T-helper 1 cell treated with Interleukin-12 subunit alpha and Interleukin-12 subunit beta and Interleukin-4 antibody, amounts not matched to agents 30 ng/mL and 1 ng/mL, for 36 hours (primary cell): ENCODE measurements around the gene KRT38. TPM values are rescaled to one million over a fixed set of nuclear protein-coding genes. Genes with fewer than 3 reads are reported as not detected.

ENCODE experiments used
- intact Hi-C: fragments of 100-400 bp; cut with micrococcal nuclease; formaldehyde crosslinking; loops from one replicate; pipeline ENCODE4 v1.15.1; 2024
- total RNA-seq: library from RNA; stranded (reverse); gene quantifications from 2 replicates; pipeline ENCODE4 v1.2.3, GENCODE V29; 2022

KRT38 gene
- total RNA-seq: not detected in 2 replicates

- intact Hi-C loops: no loop called here
These were observed at the start of gene KRT38 for GRCh38 chr17:41440531-41441033. KRT38 (minus strand) TSS chr17:41440983; CDS start chr17:41440921, 62 bp downstream.

- intact Hi-C loops: no loop called here
These were observed 48.7 kb upstream of the KRT38 start, which contains the start of gene KRT36 for GRCh38 chr17:41489531-41489930. KRT36 (minus strand) TSS chr17:41489910; CDS start chr17:41489864, 46 bp downstream.

DNA sequence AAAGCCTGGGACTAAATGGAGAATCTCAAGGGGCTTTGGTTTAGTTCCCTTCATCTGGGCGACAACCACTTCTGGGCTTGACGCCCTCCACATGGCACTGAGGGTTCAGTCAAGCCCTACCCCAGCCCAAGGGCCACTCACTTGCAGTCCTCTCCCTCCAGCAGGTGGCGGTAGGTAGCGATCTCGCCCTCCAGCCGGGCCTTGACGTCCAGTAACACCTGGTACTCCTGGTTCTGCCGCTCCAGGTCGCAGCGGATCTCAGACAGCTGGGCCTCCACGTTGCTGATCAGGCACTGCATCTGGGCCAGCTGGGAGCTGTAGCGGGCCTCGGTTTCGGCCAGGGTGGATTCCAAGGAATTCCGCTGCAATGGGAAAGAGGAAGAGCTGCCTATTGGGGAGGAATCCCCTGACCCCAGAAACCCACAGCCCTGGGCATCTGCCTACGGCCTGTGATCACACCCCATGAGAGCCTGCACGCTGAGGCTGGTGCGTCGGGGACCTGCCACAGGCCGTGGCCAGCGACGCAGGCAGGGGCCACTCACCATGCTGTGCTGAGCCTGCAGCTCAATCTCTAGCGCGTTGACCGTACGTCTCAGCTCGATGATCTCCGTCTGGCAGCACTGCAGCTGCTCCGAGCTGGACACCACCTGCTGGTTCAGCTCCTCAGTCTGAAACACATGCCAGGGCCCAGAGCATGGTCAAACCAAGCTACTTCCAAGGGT is 46.2 kb upstream of the KRT38 start:
- intact Hi-C loops: no loop called here

DNA sequence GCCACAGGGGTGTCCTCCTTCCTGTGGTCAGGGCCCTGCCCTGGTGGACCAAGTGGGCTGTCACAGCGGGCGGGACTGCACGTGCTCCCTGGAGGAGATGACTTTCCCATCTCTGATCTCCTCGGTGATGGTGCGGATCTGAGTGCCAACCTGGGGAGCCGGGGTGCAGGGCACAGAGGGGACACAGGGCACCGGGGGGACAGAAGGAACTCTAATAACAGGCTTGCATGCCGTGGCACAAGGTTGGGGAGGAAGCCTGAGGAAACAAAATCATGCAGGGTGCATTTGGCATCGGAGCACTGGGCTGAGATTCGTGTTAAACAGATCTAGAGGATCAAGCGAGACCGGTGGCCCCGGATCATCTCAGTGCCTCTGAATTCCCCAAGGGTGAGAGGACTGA is 45.5 kb upstream of the KRT38 start:
- intact Hi-C loops: no loop called here

DNA sequence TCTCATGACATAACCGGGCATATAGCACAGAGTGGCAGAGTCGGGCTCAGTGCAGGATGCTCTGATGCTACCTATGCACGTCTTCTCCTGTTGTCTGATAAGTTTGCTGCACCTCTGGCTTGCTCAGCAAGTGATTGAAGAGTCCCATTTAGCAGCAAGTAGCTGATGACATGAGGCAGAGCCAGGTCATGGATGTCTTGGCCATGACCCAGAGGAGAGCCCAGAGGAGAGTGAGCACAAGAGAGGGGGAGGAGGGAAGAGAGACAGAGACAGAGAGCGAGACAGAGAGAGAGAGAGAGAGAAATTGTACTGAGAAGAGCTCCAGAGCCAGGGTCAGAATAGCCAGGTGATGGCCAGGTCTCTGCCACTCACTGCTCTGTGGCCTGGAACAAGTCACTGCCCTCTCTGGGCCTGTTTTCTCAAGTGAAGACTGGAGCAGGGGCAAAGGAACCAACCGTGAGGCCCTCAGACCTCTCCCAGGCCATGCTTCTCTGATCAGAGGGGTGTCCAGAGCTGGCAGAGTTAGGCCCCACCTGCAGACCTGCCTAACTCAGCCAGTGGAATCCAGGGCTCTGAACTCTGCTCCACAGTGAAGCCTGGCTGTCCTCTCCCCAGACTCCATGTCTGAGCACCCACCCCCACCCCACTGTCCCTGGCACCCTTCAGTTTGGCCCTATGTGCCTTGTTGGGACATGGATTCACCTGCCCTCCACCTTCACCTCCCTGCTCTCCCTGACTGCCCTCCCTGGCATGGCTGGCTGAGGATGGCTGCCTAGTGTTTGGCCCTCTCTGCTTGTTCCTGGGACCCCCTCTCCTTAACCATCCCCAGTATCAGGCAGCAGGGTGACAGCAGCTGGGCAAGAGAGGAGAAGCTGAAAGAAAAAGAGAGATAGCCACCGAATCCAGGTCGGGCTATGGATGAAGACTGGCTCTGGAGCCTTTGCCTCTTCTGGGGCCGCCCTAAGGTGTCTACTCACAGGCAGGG is 44.4 kb upstream of the KRT38 start:
- intact Hi-C loops: no loop called here

DNA sequence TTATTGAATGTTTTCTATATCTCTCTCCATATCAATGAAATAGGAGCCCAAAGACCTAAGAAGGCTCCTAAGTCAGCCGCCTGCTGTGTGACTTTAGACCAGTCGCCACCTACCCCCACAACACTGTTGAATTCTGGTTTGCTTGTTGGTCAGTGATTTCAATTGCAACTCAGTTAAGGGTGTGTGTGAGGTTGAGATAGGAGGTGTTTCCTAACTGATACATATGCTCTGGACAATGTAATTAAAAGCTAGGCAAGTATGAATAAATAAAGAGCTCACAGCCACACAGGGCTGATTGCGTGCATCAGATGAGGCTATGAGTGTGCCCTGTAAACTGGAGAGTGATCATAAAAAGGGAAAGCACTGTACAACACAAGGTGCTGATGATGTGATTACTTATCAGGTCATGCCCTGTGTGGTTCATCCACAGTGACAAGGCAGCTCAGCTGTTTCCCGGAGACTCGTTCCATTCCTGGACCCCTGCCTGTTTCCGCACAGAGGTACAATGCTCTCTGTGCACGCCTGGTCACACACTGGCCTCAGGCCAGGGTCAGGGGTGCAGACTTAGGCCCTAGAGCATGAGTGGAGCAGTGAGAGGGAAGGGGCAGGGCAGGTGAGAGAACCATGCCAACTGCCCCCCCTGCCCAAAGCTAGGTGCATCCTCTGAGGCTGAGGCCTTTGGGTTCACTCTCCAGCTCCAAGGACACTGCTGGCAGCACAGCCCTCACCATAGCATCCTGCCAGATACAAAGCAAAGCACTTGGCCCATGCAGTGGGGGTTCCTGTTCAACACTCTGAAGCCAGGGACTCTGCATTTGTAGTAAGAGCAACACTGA is 43.4 kb upstream of the KRT38 start:
- intact Hi-C loops: no loop called here

GRCh38 chr17:41483531-41483930 is 42.7 kb upstream of the KRT38 start:
- intact Hi-C loops: no loop called here

DNA sequence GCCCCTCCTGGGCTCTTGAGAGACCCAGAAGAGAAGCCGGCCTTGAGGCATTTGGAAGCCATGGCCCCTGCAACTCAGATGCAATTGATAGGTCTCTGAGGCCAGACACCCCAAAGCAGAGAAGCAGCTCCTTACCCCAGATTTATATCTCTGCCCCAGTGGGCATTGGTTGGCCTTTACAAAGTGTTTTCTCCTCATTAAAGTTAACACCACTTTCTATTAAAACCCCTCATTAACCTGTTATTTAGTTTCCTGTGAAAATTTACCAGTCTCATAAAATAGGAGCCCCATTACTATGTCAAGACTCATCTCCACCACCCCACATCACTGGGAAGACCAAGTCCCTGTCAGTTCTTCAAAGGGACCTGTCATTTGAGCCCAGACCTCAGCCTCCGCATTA is 40.3 kb upstream of the KRT38 start, which contains the start of gene KRT35:
Gene KRT35 (minus strand): TSS at position 116 of the 400 bp plus-strand sequence. CDS start 54 bp downstream, at position 62.
- intact Hi-C loops: no loop called here

- intact Hi-C loops: no loop called here
These were observed 39.8 kb upstream of the KRT38 start for GRCh38 chr17:41480581-41480980.

DNA sequence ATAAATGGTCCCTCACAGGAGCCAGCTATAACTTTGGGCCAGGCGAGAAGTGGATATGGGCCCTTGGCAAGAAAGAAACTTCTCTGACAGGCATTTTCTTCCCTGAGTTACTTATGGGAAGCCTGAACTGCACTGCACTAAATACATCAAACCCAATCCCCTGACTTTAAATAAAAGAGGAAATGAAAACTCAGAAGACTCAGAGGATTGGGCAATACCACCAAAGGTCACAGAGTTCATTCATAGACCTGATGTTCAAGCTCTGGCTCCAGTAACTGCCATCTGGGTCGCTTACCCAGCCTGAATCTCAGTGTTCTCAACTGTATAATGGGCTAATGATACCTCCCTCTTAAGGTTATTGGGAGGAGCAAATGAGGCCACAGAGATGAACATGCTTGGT is 39.4 kb upstream of the KRT38 start:
- intact Hi-C loops: no loop called here

DNA sequence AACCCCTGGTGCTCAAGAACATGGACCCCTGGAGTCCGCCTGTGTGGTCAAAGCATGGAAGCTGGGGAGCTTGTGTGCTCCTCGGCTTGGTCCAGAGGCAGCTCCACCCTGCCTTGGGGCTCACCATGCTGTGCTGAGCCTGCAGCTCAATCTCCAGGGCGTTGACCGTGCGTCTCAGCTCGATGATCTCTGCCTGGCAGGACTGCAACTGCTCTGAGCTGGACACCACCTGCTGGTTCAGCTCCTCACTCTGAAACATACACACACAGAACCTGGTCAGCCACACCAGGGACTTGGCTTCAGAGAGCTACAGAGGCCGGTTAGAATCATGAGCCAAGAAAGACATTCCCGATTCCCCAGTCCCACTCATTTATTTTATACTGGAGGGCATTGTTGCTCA is 37.5 kb upstream of the KRT38 start:
- intact Hi-C loops: no loop called here

DNA sequence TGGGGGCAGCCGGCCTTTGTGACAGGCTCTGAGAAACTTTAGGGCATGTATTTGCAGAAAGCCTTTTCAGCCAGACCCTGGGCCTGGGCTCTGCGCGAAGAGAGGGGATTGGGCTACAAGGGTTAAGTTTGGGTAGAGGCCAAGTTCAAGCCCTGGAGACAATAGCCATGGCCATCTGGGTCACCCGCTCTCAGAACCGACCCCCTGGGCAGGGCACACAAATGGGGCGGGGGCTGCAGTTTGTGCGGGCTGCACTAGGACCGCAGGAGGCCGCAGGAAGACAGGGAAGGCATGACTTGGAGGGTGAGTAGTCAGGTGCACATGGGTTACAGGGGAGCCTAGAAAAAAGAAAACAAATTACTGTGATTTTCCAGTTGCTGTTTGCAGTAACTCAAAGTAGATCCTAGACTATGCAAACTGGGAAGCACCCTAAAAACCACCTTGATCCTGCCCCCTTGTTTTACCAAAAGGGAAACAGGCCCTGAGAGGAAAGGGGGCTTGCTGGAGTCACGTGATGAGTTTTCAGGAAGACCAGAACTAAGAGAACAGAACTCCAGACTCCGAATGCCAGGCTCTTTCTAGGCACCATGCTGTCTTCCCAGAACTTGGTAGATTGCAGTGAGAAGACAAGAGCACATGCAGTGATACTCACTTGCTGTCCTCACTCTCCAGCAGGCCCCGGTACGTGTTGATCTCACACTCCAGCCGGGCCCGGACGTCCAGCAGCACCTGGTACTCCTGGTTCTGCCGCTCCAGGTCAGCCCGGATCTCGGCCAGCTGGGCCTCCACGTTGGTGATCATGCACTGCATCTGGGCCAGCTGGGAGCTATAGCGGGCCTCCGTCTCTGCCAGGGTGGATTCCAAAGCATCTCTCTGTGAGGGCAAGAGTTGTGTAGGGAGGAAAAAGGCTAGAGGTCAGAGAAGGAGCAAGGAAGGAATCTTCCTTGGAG is 36.4 kb upstream of the KRT38 start:
- intact Hi-C loops: no loop called here

- intact Hi-C loops: no loop called here
These were observed 34.6 kb upstream of the KRT38 start for GRCh38 chr17:41475421-41475820.

GRCh38 chr17:41474863-41475262 is 34.1 kb upstream of the KRT38 start:
- intact Hi-C loops: no loop called here

- intact Hi-C loops: no loop called here
These were observed 27.6 kb upstream of the KRT38 start for GRCh38 chr17:41468346-41468745.

GRCh38 chr17:41467561-41467960 is 26.8 kb upstream of the KRT38 start:
- intact Hi-C loops: no loop called here

- intact Hi-C loops: no loop called here
These were observed 26.2 kb upstream of the KRT38 start, which contains the start of gene KRT32 for GRCh38 chr17:41466988-41467387. KRT32 (minus strand) TSS chr17:41467386; CDS start chr17:41467325, 61 bp downstream.

GRCh38 chr17:41464682-41465081 is 23.9 kb upstream of the KRT38 start:
- intact Hi-C loops: no loop called here

GRCh38 chr17:41464173-41464572 is 23.4 kb upstream of the KRT38 start:
- intact Hi-C loops: no loop called here

DNA sequence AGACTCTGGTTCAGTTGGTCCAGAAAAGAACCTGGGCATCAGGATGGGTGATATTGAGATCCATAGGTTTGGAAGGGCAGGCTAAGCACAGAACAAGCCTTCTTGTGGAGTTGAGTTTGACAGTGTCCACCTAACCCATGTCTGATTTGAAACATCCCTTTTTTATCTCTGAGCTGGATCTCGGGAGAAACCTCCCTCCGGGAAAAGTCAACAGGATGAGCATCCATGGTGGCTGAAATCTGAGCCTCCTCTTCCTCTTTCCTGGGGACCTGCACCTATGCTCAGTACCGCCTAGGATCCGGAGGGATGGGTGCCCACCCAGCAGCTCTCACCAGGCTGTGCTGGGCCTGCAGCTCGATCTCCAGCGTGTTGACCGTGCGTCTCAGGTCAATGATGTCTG is 23.0 kb upstream of the KRT38 start:
- intact Hi-C loops: no loop called here
